Naive B cell (primary cell): ENCODE measurements around the gene HMCN2. TPM values are rescaled to one million over a fixed set of nuclear protein-coding genes. Genes with fewer than 3 reads are reported as not detected.
A peak's percentile ranks its signal among the peaks of the same experiment; 100 is the strongest.

Source experiments
- ATAC-seq, 2 donors: fragments of 150-1000 bp; cut with Tn5 transposase; 2 replicates each; pipeline ENCODE4 v1.10.0; 2021; ENCODE audit warnings: low read depth in 2 of 2, mild to moderate bottlenecking in 2 of 2, moderate library complexity in 2 of 2
- DNase-seq: peaks from one replicate; pipeline ENCODE4 v3.0.0; 2022
- H3K27ac Mint-ChIP-seq, 6 donors: one replicate each; pipeline ENCODE4 v1.8.0; 2020 to 2022; ENCODE audit warnings: mild to moderate bottlenecking in 6 of 6, mixed read lengths in 6 of 6, moderate library complexity in 5 of 6, inconsistent platforms in 2 of 6
- H3K27me3 Mint-ChIP-seq, 3 donors: one replicate each; pipeline ENCODE4 v1.8.0; 2021 to 2022; ENCODE audit warnings: mixed read lengths in 3 of 3, mild to moderate bottlenecking in 1 of 3
- H3K36me3 Mint-ChIP-seq, 2 donors: one replicate each; pipeline ENCODE4 v1.8.0; 2020 to 2022; ENCODE audit warnings: mixed read lengths in 2 of 2, inconsistent platforms in 1 of 2, mild to moderate bottlenecking in 1 of 2
- H3K4me1 Mint-ChIP-seq, 3 donors: one replicate each; pipeline ENCODE4 v1.8.0; 2020 to 2022; ENCODE audit warnings: mixed read lengths in 3 of 3, inconsistent platforms in 1 of 3, mild to moderate bottlenecking in 1 of 3, moderate library complexity in 1 of 3
- H3K4me3 Mint-ChIP-seq, 8 donors: one replicate each; pipeline ENCODE4 v1.8.0; 2020 to 2022; ENCODE audit warnings: mild to moderate bottlenecking in 8 of 8, mixed read lengths in 8 of 8, moderate library complexity in 8 of 8, inconsistent platforms in 2 of 8
- H3K9me3 Mint-ChIP-seq, 7 donors: one replicate each; pipeline ENCODE4 v1.8.0; 2020 to 2022; ENCODE audit warnings: mixed read lengths in 7 of 7, mild to moderate bottlenecking in 5 of 7, inconsistent platforms in 2 of 7, moderate library complexity in 1 of 7
- polyA plus RNA-seq, 6 donors: library from polyadenylated mRNA; unstranded; fragments of 300-500 nt; fragmentation: Illumina TruSeq; gene quantifications; one replicate each; pipeline ENCODE4 v1.2.3, GENCODE V29; 2021; ENCODE audit warnings: low read depth in 6 of 6

HMCN2 gene
- polyA plus RNA-seq, 6 donors from 2014 or later, result not detected

GRCh38 chr9:130466537-130467217 lies 201.1 kb downstream of the HMCN2 start:
- Mint-ChIP-seq H3K4me3 (no peak overlapping the region), H3K4me1 (no peaks in the 10 kb centered on the region), H3K27ac (no peak overlapping the region), H3K27me3 (peaks cover 21 to 61% (median 41%) of the 10 kb centered on the region in 3 donors), H3K9me3 (no peaks in the 10 kb centered on the region), H3K36me3 (no peaks in the 10 kb centered on the region)
- ATAC-seq, result no peak
- no peak for DNase-seq

GRCh38 chr9:130467316-130467715 lies 201.8 kb downstream of the HMCN2 start:
- Mint-ChIP-seq H3K36me3 (no peaks in the 10 kb centered on the region), H3K4me1 (no peaks in the 10 kb centered on the region), H3K4me3 (no peak overlapping the region), H3K27ac (no peak overlapping the region), H3K9me3 (no peaks in the 10 kb centered on the region), H3K27me3 (peaks cover 21 to 68% (median 47%) of the 10 kb centered on the region in 3 donors)
- DNase-seq, result no peak
- no peak for ATAC-seq

GRCh38 chr9:130468566-130468965 lies 203.0 kb downstream of the HMCN2 start:
- Mint-ChIP-seq H3K4me1 (no peaks in the 10 kb centered on the region), H3K27me3 (peaks cover 20 to 77% (median 55%) of the 10 kb centered on the region in 3 donors), H3K9me3 (no peaks in the 10 kb centered on the region), H3K36me3 (no peaks in the 10 kb centered on the region), H3K27ac (no peak overlapping the region), H3K4me3 (no peak overlapping the region)
- ATAC-seq (no peak), DNase-seq (no peak)

GRCh38 chr9:130470269-130470668 lies 204.7 kb downstream of the HMCN2 start:
- H3K36me3 Mint-ChIP-seq, result no peaks in the 10 kb centered on the region
- DNase-seq (no peak), ATAC-seq (no peak)
- H3K27ac Mint-ChIP-seq, result no peak overlapping the region
- no peak overlapping the region for H3K4me3 Mint-ChIP-seq
- no peaks in the 10 kb centered on the region for H3K4me1 Mint-ChIP-seq
- no peaks in the 10 kb centered on the region for H3K9me3 Mint-ChIP-seq
- H3K27me3 Mint-ChIP-seq, result peaks cover 16 to 83% (median 49%) of the 10 kb centered on the region in 3 donors

GRCh38 chr9:130470950-130471349 lies 205.4 kb downstream of the HMCN2 start:
- DNase-seq, result no peak
- Mint-ChIP-seq H3K4me1 (no peaks in the 10 kb centered on the region), H3K9me3 (no peaks in the 10 kb centered on the region), H3K36me3 (no peaks in the 10 kb centered on the region), H3K4me3 (no peak overlapping the region), H3K27ac (no peak overlapping the region), H3K27me3 (peaks cover 18 to 80% (median 55%) of the 10 kb centered on the region in 3 donors)
- ATAC-seq, result no peak

- DNase-seq (no peak), ATAC-seq (no peak)
- Mint-ChIP-seq H3K4me1 (no peaks in the 10 kb centered on the region), H3K36me3 (no peaks in the 10 kb centered on the region), H3K9me3 (no peaks in the 10 kb centered on the region), H3K27me3 (peaks cover 18 to 80% (median 51%) of the 10 kb centered on the region in 3 donors), H3K4me3 (no peak overlapping the region), H3K27ac (peak overlapping the region in 1 of 6 donors; percentile 88)
These were observed 206.0 kb downstream of the HMCN2 start for GRCh38 chr9:130471411-130472183.

GRCh38 chr9:130472184-130472705 lies 206.7 kb downstream of the HMCN2 start:
- Mint-ChIP-seq H3K4me1 (no peaks in the 10 kb centered on the region), H3K27ac (peak overlapping the region in 1 of 6 donors; percentile 88), H3K27me3 (peaks cover 17 to 75% (median 50%) of the 10 kb centered on the region in 3 donors), H3K4me3 (no peak overlapping the region), H3K36me3 (no peaks in the 10 kb centered on the region), H3K9me3 (no peaks in the 10 kb centered on the region)
- DNase-seq (no peak), ATAC-seq (no peak)

GRCh38 chr9:130473009-130473408 lies 207.4 kb downstream of the HMCN2 start:
- no peak overlapping the region for H3K27ac Mint-ChIP-seq
- no peaks in the 10 kb centered on the region for H3K36me3 Mint-ChIP-seq
- H3K9me3 Mint-ChIP-seq, result no peaks in the 10 kb centered on the region
- H3K4me3 Mint-ChIP-seq, result no peak overlapping the region
- H3K4me1 Mint-ChIP-seq, result no peaks in the 10 kb centered on the region
- peaks cover 9 to 68% (median 44%) of the 10 kb centered on the region in 3 donors for H3K27me3 Mint-ChIP-seq
- DNase-seq, result no peak
- ATAC-seq, result no peak

- Mint-ChIP-seq H3K4me1 (no peaks in the 10 kb centered on the region), H3K36me3 (no peaks in the 10 kb centered on the region), H3K4me3 (peak overlapping the region in 1 of 8 donors; percentile 6), H3K9me3 (no peaks in the 10 kb centered on the region), H3K27me3 (peaks cover 7 to 67% (median 42%) of the 10 kb centered on the region in 3 donors), H3K27ac (no peak overlapping the region)
- DNase-seq (no peak), ATAC-seq (no peak)
These were observed 208.0 kb downstream of the HMCN2 start for GRCh38 chr9:130473566-130473965.

- no peaks in the 10 kb centered on the region for H3K4me1 Mint-ChIP-seq
- ATAC-seq, result no peak
These were observed 208.5 kb downstream of the HMCN2 start for GRCh38 chr9:130474106-130474505.

GRCh38 chr9:130476151-130476730 lies 210.7 kb downstream of the HMCN2 start:
- Mint-ChIP-seq H3K9me3 (no peaks in the 10 kb centered on the region), H3K36me3 (no peaks in the 10 kb centered on the region), H3K27me3 (peaks cover 7 to 53% (median 43%) of the 10 kb centered on the region in 3 donors), H3K4me3 (no peak overlapping the region), H3K27ac (no peak overlapping the region), H3K4me1 (no peaks in the 10 kb centered on the region)
- no peak for ATAC-seq
- no peak for DNase-seq

More at GRCh38 chr9:130474106-130474505, 208.5 kb downstream of the HMCN2 start:
- no peak overlapping the region for H3K27ac Mint-ChIP-seq
- DNase-seq, result no peak
- no peak overlapping the region for H3K4me3 Mint-ChIP-seq
- H3K36me3 Mint-ChIP-seq, result no peaks in the 10 kb centered on the region
- H3K9me3 Mint-ChIP-seq, result no peaks in the 10 kb centered on the region
- peaks cover 7 to 62% (median 42%) of the 10 kb centered on the region in 3 donors for H3K27me3 Mint-ChIP-seq

GRCh38 chr9:130477564-130477963 lies 212.0 kb downstream of the HMCN2 start:
- no peaks in the 10 kb centered on the region for H3K9me3 Mint-ChIP-seq
- ATAC-seq (no peak), DNase-seq (no peak)
- no peaks in the 10 kb centered on the region for H3K4me1 Mint-ChIP-seq
- no peaks in the 10 kb centered on the region for H3K36me3 Mint-ChIP-seq
- H3K27me3 Mint-ChIP-seq, result peaks cover 7 to 51% (median 36%) of the 10 kb centered on the region in 3 donors
- no peak overlapping the region for H3K27ac Mint-ChIP-seq
- H3K4me3 Mint-ChIP-seq, result no peak overlapping the region

GRCh38 chr9:130478152-130478551 lies 212.6 kb downstream of the HMCN2 start:
- Mint-ChIP-seq H3K4me1 (no peaks in the 10 kb centered on the region), H3K36me3 (no peaks in the 10 kb centered on the region), H3K4me3 (no peak overlapping the region), H3K9me3 (no peaks in the 10 kb centered on the region), H3K27me3 (peaks cover 7 to 51% (median 36%) of the 10 kb centered on the region in 3 donors), H3K27ac (no peak overlapping the region)
- DNase-seq (no peak), ATAC-seq (no peak)
